ENCODE measurements around the gene KNOP1. TPM values are rescaled to one million over a fixed set of nuclear protein-coding genes. Genes with fewer than 3 reads are reported as not detected.
"Not testable (repeated sequence)": the region's sequence is repeated elsewhere in the genome, so short reads cannot be mapped to it uniquely, and the experiment has no call there.

The KNOP1 gene
- total RNA-seq, 4 donors from 2014 or later: 4.1 to 9.2 (median 5.5) TPM

GRCh38 chr16:19681637-19682036 lies 36.4 kb downstream of the KNOP1 start:
- Histone ChIP-seq H3K9me3 (no peaks in the 10 kb centered on the region), H3K27me3 (no peaks in the 10 kb centered on the region), H3K36me3 (peaks cover 0 to 41% of the 10 kb centered on the region in 2 donors), H3K4me1 (peaks cover 0 to 35% of the 10 kb centered on the region in 2 donors), H3K27ac (no peak overlapping the region), H3K4me3 (no peak overlapping the region)
- ATAC-seq: no peak
- in situ Hi-C loops (cut with MboI; ENCODE audit: low sequenced_read_pairs in 4 of 4): loop anchor here in 1 of 4 donors (25.0 kb wide), 1 partner anchor 206 kb away; the partner anchor contains the start of gene GPRC5B
- no peak for DNase-seq
- intact Hi-C loops (cut with DNase I; ENCODE audit: low total_unique reads): no loop called here
- TF ChIP-seq CTCF (IDR thresholded peaks at IDR 0.05 in 4 of 5, conservative IDR thresholded peaks at IDR 0.05 in 1 of 5) (no peak), POLR2A (IDR thresholded peaks at IDR 0.05) (no peak)

- DNase-seq: no peak
- no peak overlapping the region for H3K4me3 ChIP-seq
- peaks cover 0 to 41% of the 10 kb centered on the region in 2 donors for H3K36me3 ChIP-seq
- TF ChIP-seq CTCF (IDR thresholded peaks at IDR 0.05 in 4 of 5, conservative IDR thresholded peaks at IDR 0.05 in 1 of 5) (peak in 2 of 5 experiments; percentile 17 to 21), POLR2A (IDR thresholded peaks at IDR 0.05) (no peak)
- peaks cover 0 to 35% of the 10 kb centered on the region in 2 donors for H3K4me1 ChIP-seq
- no peak for ATAC-seq
- peak overlapping the region in 1 of 4 donors; percentile 78 for H3K27ac ChIP-seq
- H3K9me3 ChIP-seq: no peaks in the 10 kb centered on the region
- intact Hi-C loops (cut with DNase I; ENCODE audit: low total_unique reads) (no loop called here), in situ Hi-C loops (cut with MboI; ENCODE audit: low sequenced_read_pairs in 4 of 4) (loop anchor here in 1 of 4 donors (25.0 kb wide), 1 partner anchor 206 kb away; the partner anchor contains the start of gene GPRC5B)
- H3K27me3 ChIP-seq: no peaks in the 10 kb centered on the region
These were observed 37.1 kb downstream of the KNOP1 start for GRCh38 chr16:19680881-19681340.

- H3K4me3 ChIP-seq; ATAC-seq; intact Hi-C loops (cut with DNase I; ENCODE audit: low total_unique reads); DNase-seq; H3K9me3 ChIP-seq; H3K27me3 ChIP-seq: not testable (repeated sequence)
- peaks cover 0 to 35% of the 10 kb centered on the region in 2 donors for H3K4me1 ChIP-seq
- in situ Hi-C loops (cut with MboI; ENCODE audit: low sequenced_read_pairs in 4 of 4): loop anchor here in 1 of 4 donors (25.0 kb wide), 1 partner anchor 208 kb away; the partner anchor contains the start of gene GPRC5B
- peaks cover 0 to 25% of the 10 kb centered on the region in 2 donors for H3K36me3 ChIP-seq
- H3K27ac ChIP-seq: peak overlapping the region in 2 of 4 donors; percentile 15 to 78
These were observed 38.7 kb downstream of the KNOP1 start for GRCh38 chr16:19679281-19679680.

- Histone ChIP-seq H3K4me1 (peaks cover 0 to 35% of the 10 kb centered on the region in 2 donors), H3K4me3 (no peak overlapping the region), H3K36me3 (peaks cover 0 to 20% of the 10 kb centered on the region in 2 donors), H3K27ac (peak overlapping the region in 3 of 4 donors; percentile 15 to 78 (median 37)), H3K9me3 (no peaks in the 10 kb centered on the region), H3K27me3 (no peaks in the 10 kb centered on the region)
- no peak for DNase-seq
- intact Hi-C loops (cut with DNase I; ENCODE audit: low total_unique reads) (no loop called here), in situ Hi-C loops (cut with MboI; ENCODE audit: low sequenced_read_pairs in 4 of 4) (loop anchor here in 1 of 4 donors (25.0 kb wide), 1 partner anchor 208 kb away; the partner anchor contains the start of gene GPRC5B)
- TF ChIP-seq POLR2A (IDR thresholded peaks at IDR 0.05): no peak
- ATAC-seq: peak; percentile 50 to 77
These were observed 39.2 kb downstream of the KNOP1 start for GRCh38 chr16:19678804-19679203.

- H3K27me3 ChIP-seq: no peaks in the 10 kb centered on the region
- peaks cover 0 to 6% of the 10 kb centered on the region in 2 donors for H3K36me3 ChIP-seq
- no peak for DNase-seq
- H3K4me1 ChIP-seq: peaks cover 0 to 35% of the 10 kb centered on the region in 2 donors
- in situ Hi-C loops (cut with MboI; ENCODE audit: low sequenced_read_pairs in 4 of 4) (loop anchor here in 1 of 4 donors (25.0 kb wide), 1 partner anchor 210 kb away; the partner anchor contains the start of gene GPRC5B), intact Hi-C loops (cut with DNase I; ENCODE audit: low total_unique reads) (no loop called here)
- peak overlapping the region; percentile 1 to 78 (median 18) for H3K27ac ChIP-seq
- peak; percentile 33 to 40 for ATAC-seq
- H3K9me3 ChIP-seq: no peaks in the 10 kb centered on the region
- TF ChIP-seq POLR2A (IDR thresholded peaks at IDR 0.05): no peak
- no peak for TF ChIP-seq CTCF (IDR thresholded peaks at IDR 0.05 in 4 of 5, conservative IDR thresholded peaks at IDR 0.05 in 1 of 5)
- no peak overlapping the region for H3K4me3 ChIP-seq
These were observed 40.6 kb downstream of the KNOP1 start for GRCh38 chr16:19677402-19677801.
